HCT116 (cell line): ENCODE results near the gene RPRD1B. TPM values are rescaled to one million over a fixed set of nuclear protein-coding genes. Genes with fewer than 3 reads are reported as not detected.

ENCODE experiments used
- ATAC-seq: fragments of 200-7000 bp; cut with Tn5 transposase; 2 replicates; pipeline ENCODE4 v1.9.1; 2020; ENCODE audit warnings: mild to moderate bottlenecking, moderate library complexity
- BruUV-seq: library from RNA; stranded (reverse); fragments of 400-500 nt; replicated peaks from 2 replicates; lab custom pipeline; 2021; lab: Mats Ljungman, UMichigan
- CTCF ChIA-PET: fragments of 300-600 bp; sonication (Branson Sonifier 250); formaldehyde crosslinking; loops from one replicate; lab custom pipeline; 2021; ENCODE audit warnings: antibody characterized with exemption; lab: Charles Lee
- POLR2A ChIA-PET: fragments of 300-600, 350-600 bp; sonication (Branson Sonifier 250); formaldehyde crosslinking; loops from one replicate; lab custom pipeline; 2021; ENCODE audit warnings: antibody characterized with exemption; lab: Charles Lee
- RAD21 ChIA-PET, 2 experiments: fragments of 300-600 bp; sonication (Branson Sonifier 250); formaldehyde crosslinking; loops; one replicate each; lab custom pipeline; 2023; ENCODE audit warnings: low total read pairs in 2 of 2; ENCODE audit not compliant: uncharacterized antibody in 2 of 2, unreplicated experiment in 2 of 2, low non-redundant PET in 1 of 2; lab: Charles Lee
- DNase-seq: peaks from one replicate; pipeline ENCODE4 v3.0.0-alpha.2; 2010; ENCODE audit warnings: low read depth, low spot score
- H2AFZ ChIP-seq: fragments of 200-600 bp; shearing (Covaris generic), sonication (generic); 2 replicates; pipeline ENCODE4 v1.6.1; 2017; ENCODE audit warnings: low read depth, mixed run types, mixed read lengths, antibody characterized with exemption, low read length; ENCODE audit not compliant: poor library complexity, severe bottlenecking
- H3K27ac ChIP-seq: 2 replicates; pipeline ENCODE4 v1.5.1; 2012; ENCODE audit warnings: low read depth, low read length
- H3K27me3 ChIP-seq: fragments of 200-600 bp; sonication (generic); 2 replicates; pipeline ENCODE4 v1.6.1; 2016; ENCODE audit warnings: mixed run types, low read length, mixed read lengths; ENCODE audit not compliant: insufficient read depth
- H3K36me3 ChIP-seq, 2 experiments: fragments of 200-500 bp in 1 of 2; fragments of 200-600 bp in 1 of 2; sonication (Bioruptor generic) in 1 of 2; sonication (generic) in 1 of 2; 2 replicates each; pipeline versions ENCODE4 v1.5.1 to v1.6.1; 2014 to 2016; ENCODE audit warnings: low read length in 2 of 2, inconsistent platforms in 1 of 2, mixed read lengths in 1 of 2, mixed run types in 1 of 2; ENCODE audit not compliant: insufficient read depth in 2 of 2, control insufficient read depth in 1 of 2
- H3K4me1 ChIP-seq, 2 experiments: fragments of 200-600 bp in 1 of 2; sonication (generic) in 1 of 2; 2 replicates each; pipeline versions ENCODE4 v1.5.1 to v1.6.1; 2012 to 2017; ENCODE audit warnings: low read length in 2 of 2, inconsistent platforms in 1 of 2, mild to moderate bottlenecking in 1 of 2, mixed read lengths in 1 of 2, mixed run types in 1 of 2, moderate library complexity in 1 of 2; ENCODE audit not compliant: insufficient read depth in 2 of 2, control insufficient read depth in 1 of 2
- H3K4me2 ChIP-seq: fragments of 200-600 bp; sonication (generic); 2 replicates; pipeline ENCODE4 v1.6.1; 2017; ENCODE audit warnings: mixed run types, low read length, mixed read lengths
- H3K4me3 ChIP-seq, 2 experiments: fragments of 200-600 bp in 1 of 2; sonication (generic) in 1 of 2; replicated peaks in 1 of 2; 2 replicates each; pipeline ENCODE4 v1.5.1; 2011 to 2016; ENCODE audit warnings: low read length in 2 of 2, control low read depth in 1 of 2, low read depth in 1 of 2, mild to moderate bottlenecking in 1 of 2, mixed read lengths in 1 of 2, mixed run types in 1 of 2
- H3K79me2 ChIP-seq: fragments of 200-600 bp; sonication (generic); 2 replicates; pipeline ENCODE4 v1.6.1; 2017; ENCODE audit warnings: mild to moderate bottlenecking, mixed run types, low read length, moderate library complexity, mixed read lengths; ENCODE audit not compliant: insufficient read depth
- H3K9ac ChIP-seq: fragments of 200-600 bp; sonication (generic); 2 replicates; pipeline ENCODE4 v1.6.1; 2016; ENCODE audit warnings: low read length, mixed read lengths
- H3K9me2 ChIP-seq: fragments of 200-600 bp; sonication (generic), shearing (Covaris generic); 2 replicates; pipeline ENCODE4 v1.6.1; 2017; ENCODE audit warnings: mixed run types, mild to moderate bottlenecking, moderate library complexity; ENCODE audit not compliant: insufficient read depth
- H3K9me3 ChIP-seq, 2 experiments: fragments of 200-500 bp in 1 of 2; fragments of 200-600 bp in 1 of 2; sonication (Bioruptor generic) in 1 of 2; sonication (generic) in 1 of 2; 2 replicates each; pipeline ENCODE4 v1.6.1; 2014 to 2017; ENCODE audit warnings: low read length in 2 of 2, mixed read lengths in 2 of 2, inconsistent platforms in 1 of 2, low read depth in 1 of 2, mild to moderate bottlenecking in 1 of 2, mixed run types in 1 of 2, moderate library complexity in 1 of 2; ENCODE audit not compliant: control insufficient read depth in 1 of 2, insufficient read depth in 1 of 2
- H4K20me1 ChIP-seq: fragments of 200-600 bp; sonication (generic), shearing (Covaris generic); 2 replicates; pipeline ENCODE4 v1.6.1; 2017; ENCODE audit warnings: mixed run types, mild to moderate bottlenecking, moderate library complexity; ENCODE audit not compliant: insufficient read depth
- CBX3 ChIP-seq: IDR thresholded peaks from 2 replicates; pipeline ENCODE4 v1.6.1; 2012; ENCODE audit warnings: low read depth
- EGR1 ChIP-seq: IDR thresholded peaks from 2 replicates; pipeline ENCODE4 v1.6.1; 2012; ENCODE audit warnings: low read depth
- EZH2phosphoT487 ChIP-seq: fragments of 200-600 bp; IDR thresholded peaks from 2 replicates; pipeline ENCODE4 v1.6.1; 2018; ENCODE audit warnings: antibody characterized with exemption, borderline replicate concordance
- POLR2A ChIP-seq: IDR thresholded peaks from 2 replicates; pipeline ENCODE4 v1.7.0; 2011; ENCODE audit warnings: borderline replicate concordance; ENCODE audit not compliant: insufficient read depth, insufficient read length; ENCODE audit errors: extremely low read depth
- SP1 ChIP-seq: IDR thresholded peaks from 2 replicates; pipeline ENCODE4 v1.6.1; 2012; ENCODE audit warnings: low read depth
- TCF7L2 ChIP-seq: IDR thresholded peaks from 2 replicates; pipeline ENCODE4 v1.7.0; 2011; ENCODE audit warnings: borderline replicate concordance, inconsistent platforms; ENCODE audit not compliant: insufficient read depth, insufficient read length; ENCODE audit errors: extremely low read depth
- ZFX ChIP-seq: fragments of 450-650 bp; IDR thresholded peaks from 2 replicates; pipeline ENCODE4 v1.6.1; 2017
- intact Hi-C: fragments of 100-400 bp; cut with micrococcal nuclease; formaldehyde crosslinking; loops from 2 replicates; pipeline ENCODE4 v1.10.0; 2022
- total RNA-seq: library from RNA; stranded (reverse); gene quantifications from one replicate; pipeline ENCODE4 v1.2.1, GENCODE V29; 2021; ENCODE audit not compliant: unreplicated experiment
- TF ChIP-seq, protein P1 (sequence below): IDR thresholded peaks from 2 replicates; pipeline ENCODE4 v1.6.1; 2012
- TF ChIP-seq, protein P2 (sequence below): IDR thresholded peaks from 2 replicates; pipeline ENCODE4 v1.6.1; 2012
- TF ChIP-seq, protein P3 (sequence below): IDR thresholded peaks from 2 replicates; pipeline ENCODE4 v1.6.1; 2012; ENCODE audit warnings: low read depth
- TF ChIP-seq, protein P4 (sequence below): IDR thresholded peaks from 2 replicates; pipeline ENCODE4 v1.6.1; 2011; ENCODE audit warnings: mild to moderate bottlenecking, low read length, moderate library complexity; ENCODE audit not compliant: insufficient replicate concordance; ENCODE audit errors: extremely low read depth

RPRD1B gene
- total RNA-seq, 1 experiment from 2014 or later, result 30.7 TPM

DNA sequence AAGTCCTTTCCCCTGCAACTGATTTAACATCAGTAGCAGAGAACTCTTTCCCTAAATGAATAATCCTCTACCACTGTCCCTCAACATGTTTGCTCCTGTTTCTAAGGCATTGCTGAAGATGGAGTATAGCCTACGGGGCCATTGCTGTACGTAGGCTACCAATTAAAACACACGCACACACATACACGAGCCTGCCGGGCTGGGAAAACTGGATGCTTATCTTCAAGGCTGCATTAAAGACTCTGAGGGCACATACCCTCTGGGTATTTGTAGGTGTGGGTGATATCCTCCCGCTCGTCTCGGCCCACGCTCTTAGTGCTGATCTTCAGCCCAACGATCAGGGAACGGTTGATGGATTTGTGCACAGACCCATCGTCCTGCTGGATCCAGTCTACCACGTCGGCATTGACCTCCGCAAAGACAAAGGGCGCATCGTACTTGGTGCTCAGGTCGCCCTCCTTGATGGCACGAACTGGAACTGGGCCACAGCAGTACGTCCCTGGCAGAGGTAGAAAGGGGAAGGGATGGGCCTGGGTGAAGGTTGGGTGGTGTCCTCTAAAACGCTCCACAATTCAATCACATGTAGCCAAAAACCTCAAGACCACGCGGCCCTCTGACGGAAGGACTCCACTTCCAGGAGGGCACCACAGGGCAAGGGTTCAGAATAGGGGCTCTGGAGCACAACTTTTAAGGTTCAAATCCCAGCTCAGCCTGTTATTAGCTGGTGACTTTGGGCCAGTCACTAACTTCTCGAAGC is 105.8 kb downstream of the RPRD1B start:
- H3K9ac ChIP-seq, result no peak overlapping the region
- ChIA-PET RAD21 (no interaction called here), CTCF (no interaction called here)
- no peak overlapping the region for H3K27ac ChIP-seq
- H3K36me3 ChIP-seq, result no peaks in the 10 kb centered on the region
- no peaks in the 10 kb centered on the region for H3K79me2 ChIP-seq
- H3K9me2 ChIP-seq, result no peaks in the 10 kb centered on the region
- no peak for ATAC-seq
- intact Hi-C loops, result no loop called here
- TF ChIP-seq EZH2phosphoT487, result no peak
- no peak for TF ChIP-seq CBX3
- TF ChIP-seq, protein P1, sequence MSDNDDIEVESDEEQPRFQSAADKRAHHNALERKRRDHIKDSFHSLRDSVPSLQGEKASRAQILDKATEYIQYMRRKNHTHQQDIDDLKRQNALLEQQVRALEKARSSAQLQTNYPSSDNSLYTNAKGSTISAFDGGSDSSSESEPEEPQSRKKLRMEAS, result no peak
- TF ChIP-seq, protein P2, sequence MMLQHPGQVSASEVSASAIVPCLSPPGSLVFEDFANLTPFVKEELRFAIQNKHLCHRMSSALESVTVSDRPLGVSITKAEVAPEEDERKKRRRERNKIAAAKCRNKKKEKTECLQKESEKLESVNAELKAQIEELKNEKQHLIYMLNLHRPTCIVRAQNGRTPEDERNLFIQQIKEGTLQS, result no peak
- TF ChIP-seq, all 23 proteins: peak for 0
- no peak overlapping the region for H3K4me2 ChIP-seq
- no peak for DNase-seq
- no peak overlapping the region for H3K4me3 ChIP-seq
- POLR2A ChIA-PET, result no interaction called here
- no peak overlapping the region for H2AFZ ChIP-seq
- no peaks in the 10 kb centered on the region for H3K9me3 ChIP-seq
- peaks cover 28 to 32% of the 10 kb centered on the region in 2 experiments for H3K4me1 ChIP-seq
- no peaks in the 10 kb centered on the region for H4K20me1 ChIP-seq
- H3K27me3 ChIP-seq, result no peaks in the 10 kb centered on the region
- no TSS peak for BruUV-seq

DNA sequence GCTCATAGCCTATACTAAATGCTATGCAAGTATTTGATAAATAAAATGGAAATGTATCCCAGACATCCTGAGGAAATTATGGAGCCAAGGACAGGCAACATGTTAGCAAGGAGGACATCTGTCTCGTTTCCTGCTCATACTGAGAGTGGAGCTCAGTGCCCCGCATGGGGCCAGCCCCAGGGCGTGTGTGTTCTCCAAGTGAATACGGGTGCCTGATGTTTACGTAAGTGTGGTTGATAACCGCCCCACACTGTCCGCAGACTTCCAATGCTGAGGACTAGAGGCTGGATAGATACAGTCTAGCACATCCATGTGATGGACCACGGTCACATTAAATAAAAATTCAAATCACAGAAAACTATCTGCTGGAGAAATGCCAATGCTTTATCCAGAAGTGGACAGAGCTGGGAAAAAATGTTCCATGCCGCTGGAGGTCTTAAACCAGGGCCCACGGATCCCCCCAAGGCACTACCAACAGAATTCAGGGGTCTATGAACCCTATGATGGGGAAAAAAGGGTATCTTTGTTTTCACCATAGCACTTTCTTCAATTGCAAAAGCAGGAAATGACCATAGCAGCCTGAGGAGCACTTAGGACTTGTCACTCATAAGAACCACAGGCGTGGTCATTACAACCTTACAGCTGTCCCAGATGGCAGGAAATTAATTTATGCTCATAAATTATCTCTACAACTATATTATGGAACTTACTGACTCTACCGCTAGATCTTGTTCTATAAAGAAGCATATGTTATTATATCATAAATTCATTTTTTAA is 106.6 kb downstream of the RPRD1B start:
- Histone ChIP-seq H2AFZ (no peak overlapping the region), H3K79me2 (no peaks in the 10 kb centered on the region), H3K9me3 (no peaks in the 10 kb centered on the region), H3K4me3 (no peak overlapping the region), H3K9ac (no peak overlapping the region), H3K4me2 (no peak overlapping the region), H4K20me1 (no peaks in the 10 kb centered on the region), H3K27ac (no peak overlapping the region), H3K4me1 (peaks cover 28 to 32% of the 10 kb centered on the region in 2 experiments), H3K27me3 (no peaks in the 10 kb centered on the region), H3K36me3 (no peaks in the 10 kb centered on the region), H3K9me2 (no peaks in the 10 kb centered on the region)
- ChIA-PET POLR2A (no interaction called here), CTCF (no interaction called here), RAD21 (no interaction called here)
- no peak for DNase-seq
- ATAC-seq, result no peak
- no TSS peak for BruUV-seq
- intact Hi-C loops, result no loop called here
- TF ChIP-seq TCF7L2 (no peak), EGR1 (no peak), SP1 (no peak), POLR2A (no peak), ZFX (no peak), EZH2phosphoT487 (no peak)
- TF ChIP-seq, protein P3, sequence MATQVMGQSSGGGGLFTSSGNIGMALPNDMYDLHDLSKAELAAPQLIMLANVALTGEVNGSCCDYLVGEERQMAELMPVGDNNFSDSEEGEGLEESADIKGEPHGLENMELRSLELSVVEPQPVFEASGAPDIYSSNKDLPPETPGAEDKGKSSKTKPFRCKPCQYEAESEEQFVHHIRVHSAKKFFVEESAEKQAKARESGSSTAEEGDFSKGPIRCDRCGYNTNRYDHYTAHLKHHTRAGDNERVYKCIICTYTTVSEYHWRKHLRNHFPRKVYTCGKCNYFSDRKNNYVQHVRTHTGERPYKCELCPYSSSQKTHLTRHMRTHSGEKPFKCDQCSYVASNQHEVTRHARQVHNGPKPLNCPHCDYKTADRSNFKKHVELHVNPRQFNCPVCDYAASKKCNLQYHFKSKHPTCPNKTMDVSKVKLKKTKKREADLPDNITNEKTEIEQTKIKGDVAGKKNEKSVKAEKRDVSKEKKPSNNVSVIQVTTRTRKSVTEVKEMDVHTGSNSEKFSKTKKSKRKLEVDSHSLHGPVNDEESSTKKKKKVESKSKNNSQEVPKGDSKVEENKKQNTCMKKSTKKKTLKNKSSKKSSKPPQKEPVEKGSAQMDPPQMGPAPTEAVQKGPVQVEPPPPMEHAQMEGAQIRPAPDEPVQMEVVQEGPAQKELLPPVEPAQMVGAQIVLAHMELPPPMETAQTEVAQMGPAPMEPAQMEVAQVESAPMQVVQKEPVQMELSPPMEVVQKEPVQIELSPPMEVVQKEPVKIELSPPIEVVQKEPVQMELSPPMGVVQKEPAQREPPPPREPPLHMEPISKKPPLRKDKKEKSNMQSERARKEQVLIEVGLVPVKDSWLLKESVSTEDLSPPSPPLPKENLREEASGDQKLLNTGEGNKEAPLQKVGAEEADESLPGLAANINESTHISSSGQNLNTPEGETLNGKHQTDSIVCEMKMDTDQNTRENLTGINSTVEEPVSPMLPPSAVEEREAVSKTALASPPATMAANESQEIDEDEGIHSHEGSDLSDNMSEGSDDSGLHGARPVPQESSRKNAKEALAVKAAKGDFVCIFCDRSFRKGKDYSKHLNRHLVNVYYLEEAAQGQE, result no peak
- TF ChIP-seq, protein P4, sequence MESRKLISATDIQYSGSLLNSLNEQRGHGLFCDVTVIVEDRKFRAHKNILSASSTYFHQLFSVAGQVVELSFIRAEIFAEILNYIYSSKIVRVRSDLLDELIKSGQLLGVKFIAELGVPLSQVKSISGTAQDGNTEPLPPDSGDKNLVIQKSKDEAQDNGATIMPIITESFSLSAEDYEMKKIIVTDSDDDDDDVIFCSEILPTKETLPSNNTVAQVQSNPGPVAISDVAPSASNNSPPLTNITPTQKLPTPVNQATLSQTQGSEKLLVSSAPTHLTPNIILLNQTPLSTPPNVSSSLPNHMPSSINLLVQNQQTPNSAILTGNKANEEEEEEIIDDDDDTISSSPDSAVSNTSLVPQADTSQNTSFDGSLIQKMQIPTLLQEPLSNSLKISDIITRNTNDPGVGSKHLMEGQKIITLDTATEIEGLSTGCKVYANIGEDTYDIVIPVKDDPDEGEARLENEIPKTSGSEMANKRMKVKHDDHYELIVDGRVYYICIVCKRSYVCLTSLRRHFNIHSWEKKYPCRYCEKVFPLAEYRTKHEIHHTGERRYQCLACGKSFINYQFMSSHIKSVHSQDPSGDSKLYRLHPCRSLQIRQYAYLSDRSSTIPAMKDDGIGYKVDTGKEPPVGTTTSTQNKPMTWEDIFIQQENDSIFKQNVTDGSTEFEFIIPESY, result no peak
- TF ChIP-seq, protein P2, result no peak
